Mesendoderm (in vitro differentiated cells): ENCODE data around the gene CPXM2.

Experiments used
- DNase-seq: peaks from one replicate; pipeline ENCODE4 v3.0.0; 2013
- H2AK5ac ChIP-seq: 2 replicates; pipeline ENCODE4 v1.6.1; 2013; ENCODE audit warnings: low read length, inconsistent platforms
- H2BK120ac ChIP-seq: 2 replicates; pipeline ENCODE4 v1.6.1; 2013; ENCODE audit warnings: low read depth, mild to moderate bottlenecking, low read length, moderate library complexity, mixed read lengths
- H2BK15ac ChIP-seq: replicated peaks from 2 replicates; pipeline ENCODE4 v1.6.1; 2013; ENCODE audit warnings: low read depth, mild to moderate bottlenecking, moderate library complexity
- H2BK5ac ChIP-seq: 2 replicates; pipeline ENCODE4 v1.6.1; 2013; ENCODE audit warnings: low read length, inconsistent platforms
- H3K18ac ChIP-seq: 2 replicates; pipeline ENCODE4 v1.6.1; 2013; ENCODE audit warnings: mild to moderate bottlenecking, low read length, mixed read lengths
- H3K23ac ChIP-seq: one replicate; pipeline ENCODE4 v1.6.1; 2013; ENCODE audit warnings: low read length
- H3K27ac ChIP-seq: 2 replicates; pipeline ENCODE4 v1.5.1; 2013; ENCODE audit warnings: low read depth, mild to moderate bottlenecking, inconsistent platforms, low read length, moderate library complexity
- H3K27me3 ChIP-seq: 2 replicates; pipeline ENCODE4 v1.6.1; 2013; ENCODE audit warnings: low read length, control low read depth, mild to moderate bottlenecking, inconsistent platforms; ENCODE audit not compliant: insufficient read depth, poor library complexity
- H3K36me3 ChIP-seq: 2 replicates; pipeline ENCODE4 v1.6.1; 2013; ENCODE audit warnings: low read length, inconsistent platforms; ENCODE audit not compliant: control insufficient read depth, insufficient read depth
- H3K4ac ChIP-seq: one replicate; pipeline ENCODE4 v1.6.1; 2013; ENCODE audit warnings: low read depth, mild to moderate bottlenecking, low read length, moderate library complexity
- H3K4me1 ChIP-seq: 2 replicates; pipeline ENCODE4 v1.6.1; 2013; ENCODE audit warnings: low read depth, low read length, inconsistent platforms; ENCODE audit not compliant: control insufficient read depth
- H3K4me2 ChIP-seq: 2 replicates; pipeline ENCODE4 v1.6.1; 2013; ENCODE audit warnings: low read length
- H3K4me3 ChIP-seq: 2 replicates; pipeline ENCODE4 v1.5.1; 2013; ENCODE audit warnings: mild to moderate bottlenecking, low read length
- H3K56ac ChIP-seq: one replicate; pipeline ENCODE4 v1.6.1; 2013; ENCODE audit warnings: low read length
- H3K79me1 ChIP-seq: 2 replicates; pipeline ENCODE4 v1.6.1; 2013; ENCODE audit warnings: low read length, inconsistent platforms
- H3K79me2 ChIP-seq: 2 replicates; pipeline ENCODE4 v1.6.1; 2013; ENCODE audit warnings: mild to moderate bottlenecking, low read length; ENCODE audit not compliant: control insufficient read depth, insufficient read depth
- H3K9ac ChIP-seq: 2 replicates; pipeline ENCODE4 v1.6.1; 2013; ENCODE audit warnings: low read length, inconsistent platforms
- H4K5ac ChIP-seq: one replicate; pipeline ENCODE4 v1.6.1; 2013; ENCODE audit warnings: low read length
- H4K8ac ChIP-seq: one replicate; pipeline ENCODE4 v1.6.1; 2013; ENCODE audit warnings: low read depth, mild to moderate bottlenecking, control low read depth, low read length, moderate library complexity
- WGBS: extraction: QIAGEN DNeasy Blood & Tissue Kit; methylation state at CpG from one replicate; pipeline ENCODE4 v1.1.7; 2013; ENCODE audit warnings: low lambda C conversion rate, missing lambda C conversion rate; ENCODE audit not compliant: insufficient coverage; ENCODE audit errors: extremely low coverage; 5-methylcytosine and 5-hydroxymethylcytosine counted together

Gene CPXM2

DNA sequence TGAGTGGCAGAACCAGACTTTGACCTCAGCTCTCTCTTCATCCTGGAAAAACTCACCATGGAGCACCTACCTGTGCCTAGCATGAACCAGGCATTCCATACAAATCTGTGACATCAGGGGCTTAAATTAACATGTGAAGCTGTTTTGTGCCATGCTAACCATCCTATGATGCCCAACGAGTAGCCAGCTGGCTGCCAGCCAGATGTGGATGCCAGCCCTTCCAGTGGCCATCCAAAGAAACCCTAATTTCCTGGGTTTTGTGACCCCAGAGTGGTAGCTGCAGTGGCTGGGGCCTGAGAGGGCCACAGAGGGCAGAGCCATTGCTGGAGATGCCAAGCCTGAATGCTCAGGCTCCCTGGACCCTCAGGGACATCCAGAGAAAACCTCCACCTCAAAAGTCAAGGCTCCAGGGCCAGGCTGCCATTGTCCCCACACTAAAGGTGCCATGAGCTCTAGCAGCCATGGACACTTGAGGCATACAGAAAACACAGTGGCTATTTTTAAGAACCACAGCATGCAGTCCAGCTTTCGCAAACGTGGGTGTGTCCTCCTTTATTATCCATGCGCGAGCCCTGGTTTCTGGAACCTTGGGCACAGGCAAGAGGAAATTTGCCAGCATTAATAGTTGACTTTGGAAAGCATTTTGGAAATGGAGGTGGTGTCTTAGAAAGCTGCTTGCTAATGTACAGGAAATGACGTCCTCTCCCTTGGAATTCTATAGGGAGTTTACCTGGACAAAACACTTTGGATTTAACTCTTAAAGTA, 6.0 kb downstream of the CPXM2 start:
- Histone ChIP-seq H2BK120ac (no peak overlapping the region), H3K18ac (no peak overlapping the region), H2AK5ac (no peak overlapping the region), H3K27me3 (no peaks in the 10 kb centered on the region), H2BK15ac (no peak overlapping the region), H3K79me2 (no peaks in the 10 kb centered on the region), H3K56ac (no peak overlapping the region), H3K9ac (no peak overlapping the region), H3K79me1 (no peaks in the 10 kb centered on the region), H3K27ac (no peak overlapping the region), H4K8ac (no peak overlapping the region), H4K5ac (no peak overlapping the region), H3K4me1 (no peaks in the 10 kb centered on the region), H3K36me3 (no peaks in the 10 kb centered on the region), H3K4me2 (no peak overlapping the region), H3K4me3 (no peak overlapping the region), H2BK5ac (no peak overlapping the region), H3K23ac (no peak overlapping the region), H3K4ac (no peak overlapping the region)
- DNase-seq, result no peak
- WGBS, result no CpG with 5 or more reads among the region's 6 CpGs

DNA sequence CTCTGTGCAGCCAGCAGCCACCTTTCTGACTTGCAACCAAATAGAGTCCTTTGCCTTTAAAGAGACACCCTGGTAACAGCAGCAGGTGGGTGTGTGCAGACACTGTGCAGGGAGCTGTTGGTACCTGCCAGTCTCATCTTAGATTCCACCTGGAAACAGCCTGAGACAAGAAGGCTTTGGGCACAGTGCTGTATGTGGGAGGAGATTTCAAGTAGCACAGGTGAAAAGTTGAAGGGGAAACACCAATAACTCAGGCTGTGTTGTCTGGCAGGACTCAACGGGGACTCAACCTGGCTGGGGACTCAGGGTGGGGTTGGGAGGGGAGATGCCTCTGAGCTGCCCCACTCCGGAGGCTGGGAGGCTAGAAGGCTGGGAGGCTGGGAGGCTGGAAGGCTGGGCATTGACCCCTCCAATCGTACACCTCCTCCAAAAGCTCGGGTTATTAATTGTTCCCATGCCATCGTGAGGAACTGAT, 6.7 kb downstream of the CPXM2 start:
- H3K4me2 ChIP-seq, result no peak overlapping the region
- H3K4ac ChIP-seq, result no peak overlapping the region
- H3K79me2 ChIP-seq, result no peaks in the 10 kb centered on the region
- no peak overlapping the region for H3K4me3 ChIP-seq
- no peak overlapping the region for H3K9ac ChIP-seq
- H2AK5ac ChIP-seq, result no peak overlapping the region
- no peaks in the 10 kb centered on the region for H3K4me1 ChIP-seq
- H3K18ac ChIP-seq, result no peak overlapping the region
- no peaks in the 10 kb centered on the region for H3K79me1 ChIP-seq
- no peak overlapping the region for H3K56ac ChIP-seq
- H3K27me3 ChIP-seq, result no peaks in the 10 kb centered on the region
- DNase-seq, result no peak
- no peak overlapping the region for H2BK120ac ChIP-seq
- no peak overlapping the region for H2BK5ac ChIP-seq
- no peak overlapping the region for H2BK15ac ChIP-seq
- no peak overlapping the region for H3K27ac ChIP-seq
- H4K5ac ChIP-seq, result no peak overlapping the region
- no CpG with 5 or more reads among the region's 5 CpGs for WGBS
- H3K36me3 ChIP-seq, result no peaks in the 10 kb centered on the region
- H3K23ac ChIP-seq, result no peak overlapping the region
- H4K8ac ChIP-seq, result no peak overlapping the region

DNA sequence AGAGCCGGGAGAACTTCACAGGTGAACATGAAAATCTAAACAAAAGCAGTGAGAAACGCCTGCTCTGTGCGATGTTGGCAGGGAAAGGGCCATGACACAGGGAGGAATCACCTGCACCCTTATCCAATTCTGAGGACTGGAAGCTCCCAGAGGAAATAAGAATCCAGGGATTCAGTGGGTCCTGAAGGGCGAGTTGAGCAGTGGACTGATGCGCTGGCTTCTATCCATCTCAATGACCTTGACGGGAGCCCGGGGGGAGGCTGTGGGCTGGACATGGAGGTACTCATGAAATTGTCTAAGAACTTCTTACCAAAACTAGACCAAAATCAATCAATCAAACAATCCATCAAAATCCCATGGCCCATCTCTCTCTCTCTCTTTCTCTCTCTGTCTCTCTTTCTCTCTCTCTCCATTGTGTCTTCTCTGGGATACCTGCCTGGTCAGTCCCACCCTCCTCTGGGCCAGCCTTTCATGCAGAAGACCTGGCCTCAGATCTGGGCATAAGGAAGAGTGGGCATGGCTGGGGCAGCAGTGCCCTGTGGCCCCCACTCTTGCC, 7.2 kb downstream of the CPXM2 start:
- Histone ChIP-seq H3K79me1 (no peaks in the 10 kb centered on the region), H3K4me2 (no peak overlapping the region), H3K79me2 (no peaks in the 10 kb centered on the region), H3K27ac (no peak overlapping the region), H3K23ac (no peak overlapping the region), H2BK5ac (no peak overlapping the region), H4K5ac (no peak overlapping the region), H3K9ac (no peak overlapping the region), H3K56ac (no peak overlapping the region), H2BK120ac (no peak overlapping the region), H3K4ac (no peak overlapping the region), H2AK5ac (no peak overlapping the region), H3K36me3 (no peaks in the 10 kb centered on the region), H4K8ac (no peak overlapping the region), H3K18ac (no peak overlapping the region), H3K4me1 (no peaks in the 10 kb centered on the region), H3K27me3 (no peaks in the 10 kb centered on the region), H2BK15ac (no peak overlapping the region), H3K4me3 (no peak overlapping the region)
- WGBS, result no CpG with 5 or more reads among the region's 7 CpGs
- no peak for DNase-seq

GRCh38 chr10:123883673-123884320, 7.8 kb downstream of the CPXM2 start:
- no peak overlapping the region for H3K4ac ChIP-seq
- no peaks in the 10 kb centered on the region for H3K79me1 ChIP-seq
- no peak overlapping the region for H3K4me2 ChIP-seq
- no peaks in the 10 kb centered on the region for H3K79me2 ChIP-seq
- no peak overlapping the region for H2BK15ac ChIP-seq
- H3K27ac ChIP-seq, result no peak overlapping the region
- H3K36me3 ChIP-seq, result no peaks in the 10 kb centered on the region
- H2AK5ac ChIP-seq, result no peak overlapping the region
- no peak overlapping the region for H3K9ac ChIP-seq
- no peaks in the 10 kb centered on the region for H3K27me3 ChIP-seq
- H3K56ac ChIP-seq, result no peak overlapping the region
- no peak overlapping the region for H3K23ac ChIP-seq
- H4K5ac ChIP-seq, result no peak overlapping the region
- no peak overlapping the region for H2BK120ac ChIP-seq
- no peaks in the 10 kb centered on the region for H3K4me1 ChIP-seq
- no peak overlapping the region for H2BK5ac ChIP-seq
- H3K18ac ChIP-seq, result no peak overlapping the region
- no peak overlapping the region for H3K4me3 ChIP-seq
- no CpG with 5 or more reads among the region's 5 CpGs for WGBS
- DNase-seq, result no peak
- no peak overlapping the region for H4K8ac ChIP-seq

GRCh38 chr10:123882681-123883445, 8.7 kb downstream of the CPXM2 start:
- H3K79me2 ChIP-seq, result no peaks in the 10 kb centered on the region
- no peak overlapping the region for H2BK15ac ChIP-seq
- H3K79me1 ChIP-seq, result no peaks in the 10 kb centered on the region
- no peak for DNase-seq
- H2BK120ac ChIP-seq, result no peak overlapping the region
- no peak overlapping the region for H3K9ac ChIP-seq
- no peaks in the 10 kb centered on the region for H3K36me3 ChIP-seq
- H3K27ac ChIP-seq, result no peak overlapping the region
- no peak overlapping the region for H4K8ac ChIP-seq
- no peak overlapping the region for H3K23ac ChIP-seq
- no CpG with 5 or more reads among the region's 10 CpGs for WGBS
- H3K56ac ChIP-seq, result no peak overlapping the region
- H3K4ac ChIP-seq, result no peak overlapping the region
- H3K4me3 ChIP-seq, result no peak overlapping the region
- H3K18ac ChIP-seq, result no peak overlapping the region
- no peak overlapping the region for H4K5ac ChIP-seq
- H2AK5ac ChIP-seq, result no peak overlapping the region
- H3K4me1 ChIP-seq, result no peaks in the 10 kb centered on the region
- no peaks in the 10 kb centered on the region for H3K27me3 ChIP-seq
- H2BK5ac ChIP-seq, result no peak overlapping the region
- no peak overlapping the region for H3K4me2 ChIP-seq
